Measurements from ENCODE around the gene PSKH1. TPM values are rescaled to one million over a fixed set of nuclear protein-coding genes. Genes with fewer than 3 reads are reported as not detected.

The PSKH1 gene
- total and polyA plus RNA-seq, 10 of the 15 experiments (the other 5 are each of a cell fraction or from before 2014, with no cell fraction given): 0.63 to 20.4 (median 7.8) TPM

GRCh38 chr16:67856927-67857546 lies 36.0 kb upstream of the PSKH1 start:
- ChIA-PET POLR2A (interaction anchor here (0.6 to 1.0 kb wide), 4 partner anchors 11 to 88 kb away, joined by 3 to 4 read pairs (median 3); no protein-coding TSS in a partner anchor), RAD21 (ENCODE audit: unreplicated experiment) (no interaction called here), CTCF (interaction anchor here (0.7 to 1.6 kb wide), 2 partner anchors 9 to 41 kb away, joined by 5 to 8 read pairs; no protein-coding TSS in a partner anchor), SMC1A (ENCODE audit: uncharacterized antibody, unreplicated experiment) (interaction anchor here (1.0 to 1.2 kb wide), 2 partner anchors 11 to 40 kb away, joined by 3 read pairs; partner anchors contain the start of gene NUTF2)
- no peak overlapping the region for H3K4me2 ChIP-seq (ENCODE audit: control insufficient read depth, insufficient read depth)
- H3K79me2 ChIP-seq (ENCODE audit: control insufficient read depth, insufficient read depth, low read length): peaks cover 57% of the 10 kb centered on the region
- no peaks in the 10 kb centered on the region for H3K4me1 ChIP-seq (ENCODE audit: control insufficient read depth, insufficient read depth, low read length)
- ATAC-seq (no peak), DNase-seq (ENCODE audit: low read depth, low spot score) (no peak), FAIRE-seq (no peak)
- no peak overlapping the region for H3K27ac ChIP-seq (ENCODE audit: control insufficient read depth, insufficient read depth)
- no peak overlapping the region for H2AFZ ChIP-seq (ENCODE audit: control insufficient read depth, low read depth, low read length)
- H4K20me1 ChIP-seq (ENCODE audit: control insufficient read depth, insufficient read depth): 0 out of 2 replicates have a peak, but pooled peaks cover 2% of the 10 kb centered on the region
- intact Hi-C loops (cut with micrococcal nuclease; ENCODE audit: unreplicated experiment) (no loop called here), in situ Hi-C loops (cut with MboI) (no loop called here)
- 84% methylated on average over 5 of the region's 5 CpGs for WGBS (ENCODE audit: insufficient coverage, insufficient replicate concordance, low lambda C conversion rate, missing lambda C conversion rate)
- H3K36me3 ChIP-seq (ENCODE audit: control insufficient read depth in 2 of 2, insufficient read depth in 2 of 2, low read length in 1 of 2): peaks cover 6 to 7% of the 10 kb centered on the region in 2 experiments; a peak in 3 of 4 replicates
- H3K4me3 ChIP-seq: no peak overlapping the region
- BruUV-seq (replicated peaks): no TSS peak
- no peaks in the 10 kb centered on the region for H3K27me3 ChIP-seq (replicated peaks in 1 of 2; ENCODE audit: control insufficient read depth in 2 of 2, insufficient read depth in 2 of 2, low read length in 1 of 2)
- no peak overlapping the region for H3K9ac ChIP-seq (ENCODE audit: control insufficient read depth, insufficient read depth, low read length)
- TF ChIP-seq CEBPB (IDR thresholded peaks at IDR 0.05; ENCODE audit: borderline replicate concordance in 1 of 2, low read depth in 2 of 2, low read length in 2 of 2) (no peak), RB1 (IDR thresholded peaks at IDR 0.05; ENCODE audit: borderline replicate concordance) (no peak), ZNF217 (IDR thresholded peaks at IDR 0.05) (no peak), E2F8 (IDR thresholded peaks at IDR 0.05; ENCODE audit: low read depth, partially characterized antibody) (no peak), EZH2 (IDR thresholded peaks at IDR 0.05; ENCODE audit: borderline replicate concordance, control insufficient read depth, low read depth, low read length) (no peak), TCF3 (IDR thresholded peaks at IDR 0.05; ENCODE audit: borderline replicate concordance, insufficient read depth, low read depth, low read length) (no peak), TBL1XR1 (IDR thresholded peaks at IDR 0.05; ENCODE audit: low read depth, low read length) (no peak), SIN3A (IDR thresholded peaks at IDR 0.05; ENCODE audit: low read depth, low read length) (no peak), ZBTB4 (CRISPR knock-in tag; IDR thresholded peaks at IDR 0.05) (no peak), TCF7 (IDR thresholded peaks at IDR 0.05; ENCODE audit: borderline replicate concordance) (no peak)
- H3K9me3 ChIP-seq (replicated peaks; ENCODE audit: control insufficient read depth, insufficient read depth, low read length): no peaks in the 10 kb centered on the region
